B cell (primary cell): ENCODE data around the gene EXTL1. TPM values are rescaled to one million over a fixed set of nuclear protein-coding genes. Genes with fewer than 3 reads are reported as not detected.
A peak's percentile ranks its signal among the peaks of the same experiment; 100 is the strongest.

Source experiments
- ATAC-seq: fragments of 200-7000 bp; cut with Tn5 transposase; one replicate; pipeline ENCODE4 v1.10.0; 2021; ENCODE audit warnings: low read depth, mild to moderate bottlenecking, moderate number of reproducible peaks, moderate library complexity
- CTCF ChIA-PET: fragments of 350-600 bp; sonication (Branson Sonifier 250); formaldehyde crosslinking; loops from one replicate; lab custom pipeline; 2021; ENCODE audit warnings: antibody characterized with exemption, inconsistent platforms; lab: Charles Lee
- POLR2A ChIA-PET: fragments of 350-600 bp; sonication (Branson Sonifier 250); formaldehyde crosslinking; loops from one replicate; lab custom pipeline; 2021; ENCODE audit warnings: antibody characterized with exemption; lab: Charles Lee
- DNase-seq: peaks from one replicate; pipeline ENCODE4 v3.0.0; 2013
- H2AFZ ChIP-seq: 2 replicates; pipeline ENCODE4 v1.6.1; 2012; ENCODE audit warnings: mild to moderate bottlenecking, low read depth, low read length; ENCODE audit not compliant: insufficient read depth, poor library complexity, severe bottlenecking
- H3K27ac ChIP-seq, 2 donors: 1 replicate in 1 of 2; 2 replicates in 1 of 2; pipeline ENCODE4 v1.5.1; 2012 to 2013; ENCODE audit warnings: low read length in 2 of 2, mild to moderate bottlenecking in 2 of 2, moderate library complexity in 1 of 2
- H3K27me3 ChIP-seq, 4 experiments: fragments of 200-600 bp in 1 of 4; sonication (generic) in 1 of 4; replicated peaks in 1 of 4; 1 replicate in 2 of 4; 2 replicates in 2 of 4; pipeline versions ENCODE4 v1.6.1 to v1.7.0; 2013 to 2016; ENCODE audit warnings: low read length in 3 of 4, mild to moderate bottlenecking in 2 of 4, mixed read lengths in 1 of 4, moderate library complexity in 1 of 4; ENCODE audit not compliant: insufficient read depth in 4 of 4, control insufficient read depth in 3 of 4; ENCODE audit errors: control extremely low read depth in 1 of 4
- H3K36me3 ChIP-seq, 2 experiments: replicated peaks in 1 of 2; 1 replicate in 1 of 2; 2 replicates in 1 of 2; pipeline versions ENCODE4 v1.6.1 to v1.7.1; 2013; ENCODE audit warnings: low read length in 1 of 2; ENCODE audit not compliant: insufficient read depth in 2 of 2, control insufficient read depth in 1 of 2; ENCODE audit errors: control extremely low read depth in 1 of 2, extremely low read depth in 1 of 2
- H3K4me1 ChIP-seq, 2 donors: fragments of 200-600 bp in 1 of 2; sonication (generic) in 1 of 2; 1 replicate in 1 of 2; 2 replicates in 1 of 2; pipeline versions ENCODE4 v1.5.1 to v1.6.1; 2013 to 2017; ENCODE audit warnings: low read length in 2 of 2; ENCODE audit not compliant: control insufficient read depth in 2 of 2, insufficient read depth in 2 of 2
- H3K4me2 ChIP-seq: replicated peaks from 2 replicates; pipeline ENCODE3; 2012; ENCODE audit warnings: mild to moderate bottlenecking, low read depth, low read length; ENCODE audit not compliant: poor library complexity, severe bottlenecking
- H3K4me3 ChIP-seq, 5 experiments: fragments of 200-600 bp in 1 of 5; sonication (generic) in 1 of 5; 1 replicate in 3 of 5; 2 replicates in 2 of 5; pipeline versions ENCODE4 v1.5.1 to v1.7.0; 2011 to 2016; ENCODE audit warnings: low read length in 4 of 5, mild to moderate bottlenecking in 4 of 5, low read depth in 2 of 5, control low read depth in 1 of 5, moderate library complexity in 1 of 5; ENCODE audit not compliant: insufficient read depth in 1 of 5; ENCODE audit errors: control extremely low read depth in 1 of 5, extremely low read depth in 1 of 5
- H3K79me2 ChIP-seq: fragments of 200-600 bp; sonication (generic); one replicate; pipeline ENCODE4 v1.6.0; 2016; ENCODE audit warnings: low read length; ENCODE audit not compliant: control insufficient read depth, insufficient read depth
- H3K9ac ChIP-seq: fragments of 200-600 bp; sonication (generic); 2 replicates; pipeline ENCODE4 v1.6.1; 2017; ENCODE audit warnings: mild to moderate bottlenecking, low read length, moderate library complexity
- H3K9me3 ChIP-seq, 3 donors: one replicate each; pipeline versions ENCODE4 v1.6.1 to v1.7.1; 2013; ENCODE audit warnings: low read length in 2 of 3; ENCODE audit not compliant: control insufficient read depth in 2 of 3, insufficient read depth in 1 of 3; ENCODE audit errors: control extremely low read depth in 1 of 3
- H4K20me1 ChIP-seq: 2 replicates; pipeline ENCODE4 v1.6.0; 2012; ENCODE audit warnings: mild to moderate bottlenecking, low read length; ENCODE audit not compliant: insufficient read depth, control insufficient read depth, poor library complexity, severe bottlenecking
- H3K27ac Mint-ChIP-seq: one replicate; pipeline ENCODE4 v1.8.0; 2021; ENCODE audit warnings: mixed read lengths
- H3K27me3 Mint-ChIP-seq: one replicate; pipeline ENCODE4 v1.8.0; 2021; ENCODE audit warnings: mixed read lengths
- H3K4me1 Mint-ChIP-seq: one replicate; pipeline ENCODE4 v1.8.0; 2021; ENCODE audit warnings: mixed read lengths
- H3K4me3 Mint-ChIP-seq: one replicate; pipeline ENCODE4 v1.8.0; 2021; ENCODE audit warnings: mixed read lengths
- H3K9me3 Mint-ChIP-seq: one replicate; pipeline ENCODE4 v1.8.0; 2022; ENCODE audit warnings: mixed read lengths; ENCODE audit not compliant: insufficient read depth
- EZH2 ChIP-seq: IDR thresholded peaks from 2 replicates; pipeline ENCODE4 v1.6.1; 2012; ENCODE audit warnings: borderline replicate concordance, low read depth, mild to moderate bottlenecking, moderate library complexity, low read length; ENCODE audit not compliant: insufficient read depth, poor library complexity, severe bottlenecking
- WGBS: methylation state at CpG from one replicate; pipeline ENCODE4 v1.1.5; 2013; ENCODE audit warnings: missing lambda C conversion rate; ENCODE audit not compliant: insufficient coverage; 5-methylcytosine and 5-hydroxymethylcytosine counted together
- intact Hi-C: fragments of 100-400 bp; cut with micrococcal nuclease; formaldehyde crosslinking; loops from one replicate; pipeline ENCODE4 v1.10.0; 2022
- polyA plus RNA-seq: library from polyadenylated mRNA; depleted of rRNA; stranded (reverse); fragments of >200 nt; gene quantifications from 2 replicates; pipeline ENCODE4 v1.2.3, GENCODE V29; 2012
- total RNA-seq, 2 donors: library from RNA; stranded (reverse); fragments of 120-200 nt in 1 of 2; gene quantifications; 1 replicate in 1 of 2; 2 replicates in 1 of 2; pipeline versions ENCODE4 v1.2.3 to v1.2.4, GENCODE V29; 2013 to 2022
- TF ChIP-seq, protein P1 (sequence below): fragments of 200-600 bp; IDR thresholded peaks from one replicate; pipeline ENCODE4 v1.8.0; 2022; ENCODE audit warnings: antibody characterized with exemption, mild to moderate bottlenecking

The EXTL1 gene
- total and polyA plus RNA-seq, 2 donors (not counting 1 experiment from before 2014, with no cell fraction given): 0.12 TPM; not detected in 1

- Histone ChIP-seq H3K4me3 (peak overlapping the region; percentile 41 to 96 (median 95)), H3K27ac (peak overlapping the region in 1 of 2 donors; percentile 67), H3K79me2 (no peaks in the 10 kb centered on the region), H3K4me1 (peaks cover 10 to 13% of the 10 kb centered on the region in 2 donors), H4K20me1 (no peaks in the 10 kb centered on the region), H2AFZ (peak overlapping the region; percentile 100), H3K9ac (peak overlapping the region; percentile 93), H3K27me3 (peaks cover 0 to 22% (median 4%) of the 10 kb centered on the region in 4 experiments), H3K4me2 (peak overlapping the region; percentile 98), H3K36me3 (no peaks in the 10 kb centered on the region), H3K9me3 (no peaks in the 10 kb centered on the region)
- peak; percentile 88 for DNase-seq
- no peaks in the 10 kb centered on the region for H3K9me3 Mint-ChIP-seq
- TF ChIP-seq, protein P1, sequence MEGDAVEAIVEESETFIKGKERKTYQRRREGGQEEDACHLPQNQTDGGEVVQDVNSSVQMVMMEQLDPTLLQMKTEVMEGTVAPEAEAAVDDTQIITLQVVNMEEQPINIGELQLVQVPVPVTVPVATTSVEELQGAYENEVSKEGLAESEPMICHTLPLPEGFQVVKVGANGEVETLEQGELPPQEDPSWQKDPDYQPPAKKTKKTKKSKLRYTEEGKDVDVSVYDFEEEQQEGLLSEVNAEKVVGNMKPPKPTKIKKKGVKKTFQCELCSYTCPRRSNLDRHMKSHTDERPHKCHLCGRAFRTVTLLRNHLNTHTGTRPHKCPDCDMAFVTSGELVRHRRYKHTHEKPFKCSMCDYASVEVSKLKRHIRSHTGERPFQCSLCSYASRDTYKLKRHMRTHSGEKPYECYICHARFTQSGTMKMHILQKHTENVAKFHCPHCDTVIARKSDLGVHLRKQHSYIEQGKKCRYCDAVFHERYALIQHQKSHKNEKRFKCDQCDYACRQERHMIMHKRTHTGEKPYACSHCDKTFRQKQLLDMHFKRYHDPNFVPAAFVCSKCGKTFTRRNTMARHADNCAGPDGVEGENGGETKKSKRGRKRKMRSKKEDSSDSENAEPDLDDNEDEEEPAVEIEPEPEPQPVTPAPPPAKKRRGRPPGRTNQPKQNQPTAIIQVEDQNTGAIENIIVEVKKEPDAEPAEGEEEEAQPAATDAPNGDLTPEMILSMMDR: peak; percentile 99
- TF ChIP-seq EZH2: no peak
- H3K4me3 Mint-ChIP-seq: peak overlapping the region; percentile 96
- H3K27ac Mint-ChIP-seq: peak overlapping the region; percentile 89
- WGBS: 3% methylated on average over 31 of the region's 39 CpGs
- intact Hi-C loops: loop anchor here (1.0 to 5.0 kb wide), 5 partner anchors 38 to 130 kb away; partner anchors contain the start of genes PAFAH2, PDIK1L and STMN1
- H3K27me3 Mint-ChIP-seq: peaks cover 6% of the 10 kb centered on the region
- H3K4me1 Mint-ChIP-seq: peaks cover 13% of the 10 kb centered on the region
- CTCF ChIA-PET: interaction anchor here (0.7 to 2.7 kb wide), 7 partner anchors 8 to 140 kb away, joined by 3 to 14 read pairs (median 3); partner anchors contain the start of gene PAFAH2
- ATAC-seq: peak; percentile 74
- POLR2A ChIA-PET: no interaction called here
Measured at GRCh38 chr1:26035959-26036755, 14.6 kb downstream of the EXTL1 start.
